UCSD-AML1 (cell line): ENCODE measurements around the gene CYB5A.
A peak's percentile ranks its signal among the peaks of the same experiment; 100 is the strongest.
"Not testable (repeated sequence)": the region's sequence is repeated elsewhere in the genome, so short reads cannot be mapped to it uniquely, and the experiment has no call there.

Source experiments
- DNase-seq: peaks from one replicate; lab custom pipeline; 2025; ENCODE audit not compliant: unreplicated experiment; lab: John Stamatoyannopoulos, UW

The CYB5A gene

DNA sequence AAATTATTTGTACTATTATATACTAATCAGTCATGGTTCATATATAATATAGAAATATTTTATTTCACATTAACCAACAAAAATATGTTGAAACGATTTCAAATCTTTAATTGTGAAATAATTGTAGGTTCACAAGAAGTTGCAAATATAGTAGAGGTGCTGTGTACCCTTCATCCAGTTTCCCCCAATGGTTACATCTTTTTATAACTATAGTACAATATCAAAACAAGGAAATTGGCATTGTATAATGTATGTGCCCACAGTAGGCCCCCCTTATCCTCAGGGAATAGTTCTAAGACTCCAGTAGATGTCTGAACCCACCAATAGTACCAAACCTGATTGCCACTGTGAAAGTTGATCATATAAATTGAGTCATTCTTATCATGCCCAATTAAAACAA lies 7.4 kb upstream of the CYB5A start:
- no peak for DNase-seq

- DNase-seq: no peak
Observed at GRCh38 chr18:74294526-74294925, 2.8 kb upstream of the CYB5A start.

- DNase-seq: not testable (repeated sequence)
Observed at GRCh38 chr18:74292982-74293381, 1.2 kb upstream of the CYB5A start.

- no peak for DNase-seq
Observed at GRCh38 chr18:74292541-74292858, 737 bp upstream of the CYB5A start.

DNA sequence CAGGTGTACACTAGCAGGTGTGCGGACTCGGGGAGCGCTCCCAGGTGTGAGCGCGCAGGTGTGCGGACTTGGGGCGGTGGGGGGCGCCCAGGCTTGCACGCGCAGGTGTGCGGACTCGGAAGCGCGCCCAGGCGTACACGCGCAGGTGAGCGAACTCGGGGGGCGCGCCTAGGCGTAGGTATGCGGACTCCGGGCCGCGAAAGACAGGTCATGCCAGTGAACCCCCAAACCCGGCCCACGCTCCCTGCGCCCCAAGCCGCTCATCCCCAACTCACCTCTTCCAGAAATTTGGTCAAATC lies 342 bp downstream of the CYB5A start:
- no peak for DNase-seq

DNA sequence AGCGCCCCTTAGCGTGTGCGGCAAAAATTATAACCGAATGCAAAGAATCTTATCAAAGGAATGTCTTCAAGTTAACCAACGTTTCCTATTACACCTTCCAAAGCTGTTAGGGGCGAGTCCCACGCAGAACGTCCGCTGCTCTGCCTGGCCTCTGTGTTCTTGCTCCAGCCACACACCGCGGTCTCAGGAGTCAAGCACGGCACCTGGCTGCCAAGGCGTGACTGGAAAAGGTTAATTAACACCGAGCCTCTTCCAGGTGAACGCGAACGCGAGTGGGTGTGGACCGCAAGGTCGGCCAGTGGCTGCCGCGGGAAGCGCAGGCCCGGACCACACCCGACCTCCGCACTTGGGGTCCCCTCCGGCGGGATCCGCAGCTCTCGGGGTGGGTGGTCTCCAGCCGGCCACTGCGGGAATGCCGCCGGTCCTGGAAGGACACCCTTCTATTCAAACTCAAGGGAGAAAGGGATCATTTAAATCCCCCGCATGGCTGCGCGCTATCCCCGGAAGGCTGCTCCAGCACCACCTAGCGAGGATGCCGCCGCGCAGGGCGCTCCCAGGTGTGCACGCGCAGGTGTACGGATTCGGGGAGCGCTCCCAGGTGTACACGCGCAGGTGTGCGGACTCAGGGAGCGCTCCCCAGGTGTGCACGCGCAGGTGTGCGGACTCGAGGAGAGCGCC lies 830 bp downstream of the CYB5A start:
- DNase-seq: no peak

GRCh38 chr18:74290021-74290420 lies 1.7 kb downstream of the CYB5A start:
- no peak for DNase-seq

DNA sequence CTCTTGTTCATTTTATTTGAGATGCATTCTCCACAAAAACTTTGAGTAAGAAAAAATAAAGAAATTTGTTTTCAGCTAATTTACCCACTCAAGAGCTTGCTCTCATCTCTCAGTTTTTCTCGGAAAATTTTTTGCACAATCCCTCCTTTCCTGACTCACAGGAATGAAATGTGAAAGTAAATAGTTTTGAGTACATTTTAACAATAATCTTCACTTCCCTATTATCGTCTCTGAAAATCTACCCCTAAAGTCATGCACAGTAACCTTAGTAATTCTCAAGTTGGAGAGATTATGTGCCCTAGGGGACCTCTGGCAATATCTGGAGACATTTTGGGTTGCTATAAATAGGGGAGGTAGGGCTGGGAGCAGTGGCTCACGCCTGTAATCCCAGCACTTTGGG lies 2.6 kb downstream of the CYB5A start:
- no peak for DNase-seq

DNA sequence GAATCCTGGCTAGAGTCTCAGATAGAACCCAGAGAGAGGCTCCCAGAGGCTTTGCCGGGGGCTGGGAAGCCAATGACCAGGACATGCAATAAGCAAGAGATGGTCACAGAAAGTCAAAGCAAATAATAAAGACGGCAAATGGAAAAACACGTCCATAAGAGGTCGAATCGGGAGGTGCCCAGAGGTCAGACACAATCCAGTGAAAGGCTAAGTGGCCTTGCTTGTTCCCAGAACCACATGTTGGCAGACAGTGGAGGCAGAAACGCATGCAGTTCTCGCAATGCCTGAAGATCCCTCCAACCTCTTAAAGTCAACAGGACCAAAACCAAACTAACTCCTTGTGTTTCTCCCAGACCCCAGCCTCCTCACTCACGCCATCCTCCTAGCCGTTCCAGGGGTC lies 3.0 kb downstream of the CYB5A start:
- DNase-seq: no peak

- no peak for DNase-seq
Observed at GRCh38 chr18:74288041-74288440, 3.7 kb downstream of the CYB5A start.

GRCh38 chr18:74286856-74287255 lies 4.9 kb downstream of the CYB5A start:
- no peak for DNase-seq

- no peak for DNase-seq
Observed at GRCh38 chr18:74286106-74286855, 5.5 kb downstream of the CYB5A start.

DNA sequence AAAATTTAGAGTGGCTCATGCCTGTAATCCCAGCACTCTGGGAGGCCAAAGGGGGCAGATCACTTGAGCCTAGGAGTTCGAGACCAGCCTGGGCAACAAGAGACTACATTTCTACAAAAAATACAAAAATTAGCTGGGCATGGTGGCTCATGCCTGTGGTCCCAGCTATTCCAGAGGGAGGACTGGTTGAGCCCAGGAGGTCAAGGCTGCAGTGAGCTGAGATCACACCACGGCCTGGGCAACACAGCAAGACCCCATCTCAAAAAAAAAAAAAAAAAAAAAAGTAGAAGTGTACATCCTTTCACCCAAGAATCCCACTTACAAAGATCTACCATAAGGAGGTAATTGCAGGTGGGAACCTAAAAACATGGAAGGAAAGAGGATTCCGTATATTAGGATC lies 6.2 kb downstream of the CYB5A start:
- not testable (repeated sequence) for DNase-seq

DNA sequence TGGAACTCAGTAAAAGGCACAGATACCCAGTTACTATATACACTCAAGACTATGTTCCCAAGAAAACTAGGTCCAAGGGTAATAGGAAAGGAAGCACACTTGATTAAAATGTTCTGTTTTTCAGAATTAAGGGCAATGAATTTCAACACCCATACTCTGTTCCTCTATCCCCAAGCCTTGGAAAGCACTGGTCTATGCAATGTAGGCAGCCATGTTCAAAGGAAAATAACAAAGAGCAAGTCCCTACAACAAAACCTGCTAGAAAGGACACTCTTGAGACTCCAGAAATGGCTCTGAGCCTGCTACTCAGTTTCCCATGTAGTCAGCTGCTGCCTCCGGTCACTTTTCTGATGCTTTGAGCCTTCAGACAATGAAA lies 6.8 kb downstream of the CYB5A start:
- no peak for DNase-seq

- no peak for DNase-seq
Observed at GRCh38 chr18:74284191-74284979, 7.4 kb downstream of the CYB5A start.

DNA sequence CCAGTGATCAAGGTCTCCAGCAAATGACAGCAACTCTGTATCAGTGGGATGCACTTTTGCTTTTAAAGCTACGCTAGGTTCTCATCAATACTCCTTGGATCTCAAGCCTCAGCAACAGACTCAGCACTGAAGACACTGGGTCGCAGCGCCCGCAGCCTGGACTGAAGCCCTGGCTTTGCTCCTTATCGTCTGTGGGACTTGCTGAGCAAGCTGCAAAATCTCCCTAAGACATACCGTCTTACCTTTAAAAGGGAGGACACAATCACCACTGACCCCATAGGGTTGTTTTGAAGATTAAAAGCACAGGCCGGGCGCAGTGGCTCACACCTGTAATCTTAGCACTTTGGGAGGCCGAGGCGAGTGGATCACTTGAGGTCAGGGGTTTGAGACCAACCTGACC lies 8.1 kb downstream of the CYB5A start:
- DNase-seq: no peak

DNA sequence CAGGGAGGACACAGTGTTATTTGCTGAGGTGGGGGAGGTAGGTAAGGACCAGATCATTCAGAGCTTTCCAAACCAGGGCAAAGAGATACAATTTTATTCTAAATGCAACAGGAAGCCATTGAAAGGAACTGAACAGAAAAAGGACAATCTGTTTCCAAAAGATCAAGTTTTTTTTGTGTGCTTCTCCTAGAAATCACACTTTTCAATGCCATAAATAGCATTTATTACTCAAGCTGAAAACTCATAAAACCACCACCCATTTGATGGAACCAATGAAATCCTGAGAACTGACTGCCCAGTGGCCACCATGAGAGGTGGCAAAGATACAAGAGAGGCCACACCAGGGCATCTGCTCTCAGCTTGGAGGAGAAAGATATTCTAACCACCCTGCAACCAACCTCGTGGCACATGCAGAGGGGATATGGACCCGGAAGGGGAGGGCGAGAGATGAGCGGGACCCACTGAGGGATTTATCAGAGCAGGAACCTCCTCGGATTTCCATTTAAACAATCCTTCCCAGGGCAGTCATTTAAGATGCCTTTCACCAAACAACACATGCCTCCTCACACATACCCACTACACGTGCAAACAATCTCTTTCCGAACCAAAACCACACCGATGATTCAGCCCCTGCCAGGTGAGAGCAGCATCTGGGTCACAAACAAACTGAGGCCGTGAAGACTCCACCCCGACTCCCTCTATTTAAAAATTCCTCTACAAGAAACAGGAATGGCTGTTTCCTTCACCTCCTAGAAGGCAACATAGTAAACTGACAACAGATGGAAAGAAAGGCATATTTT lies 8.8 kb downstream of the CYB5A start:
- no peak for DNase-seq

GRCh38 chr18:74281980-74282754 lies 9.6 kb downstream of the CYB5A start:
- DNase-seq: peak; percentile 23

- no peak for DNase-seq
Observed at GRCh38 chr18:74281011-74281979, 10.5 kb downstream of the CYB5A start.

- DNase-seq: no peak
Observed at GRCh38 chr18:74278983-74279382, 12.8 kb downstream of the CYB5A start.
